GM19463 (cell line): Measurements from ENCODE around the gene DMC1.

Source experiments
- ATAC-seq: cut with Tn5 transposase; IDR thresholded peaks from one replicate; pipeline ENCODE4 v1.9.1; 2021; ENCODE audit warnings: mild to moderate bottlenecking, moderate library complexity; ENCODE audit not compliant: unreplicated experiment

DMC1 gene

DNA sequence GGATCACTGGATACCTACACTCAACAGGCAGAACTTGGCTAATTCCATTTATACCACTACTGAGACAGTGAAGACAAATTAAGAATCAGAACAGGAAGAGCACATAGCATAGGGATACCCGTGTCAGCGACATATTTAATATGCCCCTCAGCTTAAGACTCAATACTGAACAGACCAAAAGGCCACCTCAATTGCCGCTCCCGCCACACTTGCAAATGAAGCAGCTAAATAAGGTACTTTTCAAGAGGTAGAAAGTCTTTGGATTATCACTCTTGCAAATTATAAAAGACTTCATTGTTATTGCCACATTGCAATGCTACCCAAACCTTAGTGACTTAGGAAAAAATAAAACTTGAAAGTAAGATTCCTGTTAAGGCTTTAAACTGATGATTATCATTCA lies 67.0 kb downstream of the DMC1 start:
- no peak for ATAC-seq

DNA sequence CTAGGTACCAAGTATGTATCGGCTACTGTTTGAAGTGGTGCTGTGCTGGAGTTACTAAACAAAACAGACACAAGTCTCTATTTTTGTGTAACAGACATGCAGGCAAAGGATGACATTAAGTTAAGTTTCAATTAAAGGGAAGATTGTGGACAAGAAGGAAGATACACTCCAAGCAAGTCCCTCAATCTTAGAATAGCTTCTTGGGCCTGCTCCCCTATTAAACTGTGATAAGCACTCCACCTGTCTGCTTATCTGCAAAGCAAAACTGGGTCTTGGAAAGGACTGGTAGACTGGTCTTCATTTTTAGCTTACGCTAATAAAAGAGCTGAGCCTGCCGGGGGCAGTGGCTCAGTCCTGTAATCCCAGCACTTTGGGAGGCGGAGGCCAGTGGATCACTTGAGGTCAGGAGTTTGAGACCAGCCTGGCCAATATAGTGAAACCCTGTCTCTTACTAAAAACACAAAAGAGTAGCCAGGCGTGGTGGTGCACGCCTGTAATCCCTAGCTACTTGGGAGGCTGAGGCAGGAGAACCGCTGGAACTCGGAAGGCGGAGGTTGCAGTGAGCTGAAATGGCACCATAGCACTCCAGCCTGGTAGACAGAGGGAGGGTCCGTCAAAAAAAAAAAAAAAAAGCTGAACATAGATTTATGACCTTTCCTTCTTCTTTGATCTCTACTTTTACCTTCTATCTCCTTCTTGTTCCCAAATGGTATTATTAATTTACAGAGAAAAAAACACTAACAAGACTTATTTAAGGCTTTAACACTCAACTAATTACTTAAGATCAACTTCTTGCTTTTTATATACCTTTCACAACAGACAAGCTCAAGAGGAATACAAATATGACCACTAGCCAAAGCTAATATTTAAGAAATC lies 67.9 kb downstream of the DMC1 start:
- ATAC-seq, result no peak

DNA sequence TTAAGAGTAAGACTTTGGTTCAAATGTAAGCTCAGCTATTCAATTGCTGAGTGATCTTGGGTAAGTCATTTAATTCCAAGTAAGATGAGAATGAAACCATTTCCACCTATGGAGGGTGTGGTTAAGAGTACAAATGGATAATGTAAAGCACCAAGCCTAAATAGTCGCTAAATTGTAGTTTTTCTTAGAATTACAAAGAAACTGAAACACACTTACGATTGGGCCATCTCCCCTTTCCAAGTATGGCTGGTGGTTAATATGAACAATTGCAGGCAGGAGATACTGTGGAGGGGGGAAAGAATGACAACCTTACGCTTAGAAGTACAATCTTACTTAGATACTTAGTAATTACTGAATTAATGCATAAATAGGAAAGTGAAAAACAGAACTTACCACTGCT lies 72.1 kb downstream of the DMC1 start:
- no peak for ATAC-seq

DNA sequence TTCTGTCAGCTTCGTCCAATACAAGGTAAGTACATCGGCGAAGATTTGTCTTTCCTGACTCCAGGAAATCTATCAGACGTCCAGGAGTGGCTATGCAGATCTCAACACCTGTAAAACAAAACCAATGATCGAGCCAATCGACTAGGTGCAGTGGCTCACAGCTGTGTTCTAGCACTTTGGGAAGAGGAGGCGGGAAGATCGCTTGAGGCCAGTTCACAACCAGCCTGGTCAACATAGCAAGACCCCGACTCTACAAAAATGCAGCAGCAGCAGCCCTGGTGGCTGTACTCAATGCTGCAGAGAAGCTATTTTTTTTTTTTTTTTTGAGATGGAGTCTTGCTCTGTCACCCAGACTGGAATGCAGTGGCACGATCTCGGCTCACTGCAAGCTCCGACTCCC lies 75.0 kb downstream of the DMC1 start:
- no peak for ATAC-seq

DNA sequence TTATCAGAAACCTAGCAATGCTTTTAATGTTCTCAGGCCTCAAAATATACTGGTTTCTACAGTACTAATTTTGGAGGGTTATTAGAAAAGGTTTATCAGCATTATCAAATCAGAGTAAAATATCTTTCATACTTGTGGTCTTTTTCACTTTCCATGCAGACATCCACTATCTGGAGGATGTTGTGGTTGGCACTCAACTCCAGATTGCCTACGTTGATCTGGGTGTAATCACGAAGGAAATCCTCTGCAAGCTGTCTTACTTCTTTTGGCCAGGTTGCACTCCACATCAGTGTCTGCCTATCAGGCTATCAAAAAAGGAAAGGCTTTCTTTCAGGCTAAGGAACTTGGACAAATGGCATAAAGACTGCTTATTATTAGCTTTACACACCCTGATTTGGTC lies 75.5 kb downstream of the DMC1 start:
- ATAC-seq, result no peak

DNA sequence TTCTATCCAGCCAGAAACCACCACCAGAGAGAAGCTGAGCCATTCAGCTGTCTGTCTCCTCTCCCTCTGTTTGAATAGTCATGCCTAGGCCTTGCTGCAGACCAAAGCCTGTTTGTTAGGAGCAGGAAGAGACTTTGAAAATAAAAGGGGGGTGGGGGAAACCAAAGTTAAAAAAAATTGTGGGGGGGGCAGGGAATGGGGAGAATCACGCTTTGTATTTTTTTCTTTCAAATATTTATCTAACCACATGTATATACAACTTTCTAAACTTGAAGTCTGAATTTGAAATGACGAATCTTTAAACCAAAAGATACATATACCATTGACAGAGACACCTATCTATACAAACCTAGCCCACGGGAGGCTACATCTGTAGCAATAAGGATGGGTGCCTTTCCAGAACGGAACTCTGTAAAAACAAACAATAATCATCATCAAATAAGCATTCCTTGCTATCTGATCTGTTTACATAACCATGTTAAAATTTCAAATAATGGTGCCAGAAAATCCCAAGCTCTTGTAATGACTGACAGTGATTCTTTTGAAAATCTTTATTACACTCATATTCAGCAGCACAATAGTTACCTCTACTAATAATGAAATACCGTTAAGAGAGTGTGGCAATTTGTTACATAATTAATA lies 78.2 kb downstream of the DMC1 start:
- no peak for ATAC-seq

DNA sequence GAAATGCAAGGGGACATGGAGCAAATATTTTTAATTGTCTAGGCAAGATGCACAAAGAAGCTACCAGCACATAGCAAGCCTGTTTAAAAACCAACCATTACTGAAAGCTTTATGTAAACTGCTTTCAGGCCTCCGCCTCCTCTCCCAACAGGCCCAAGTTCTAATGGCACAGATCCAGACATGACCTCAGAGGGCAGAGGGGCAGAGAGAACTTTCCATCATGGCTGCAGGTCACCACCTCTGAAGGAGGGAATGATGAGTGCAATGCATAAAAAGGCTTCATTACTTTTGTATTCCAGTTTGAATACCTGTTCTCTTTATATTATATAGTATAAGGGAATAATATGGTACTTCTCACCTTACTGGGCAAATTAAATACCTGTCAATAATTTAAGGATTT lies 79.1 kb downstream of the DMC1 start:
- no peak for ATAC-seq

DNA sequence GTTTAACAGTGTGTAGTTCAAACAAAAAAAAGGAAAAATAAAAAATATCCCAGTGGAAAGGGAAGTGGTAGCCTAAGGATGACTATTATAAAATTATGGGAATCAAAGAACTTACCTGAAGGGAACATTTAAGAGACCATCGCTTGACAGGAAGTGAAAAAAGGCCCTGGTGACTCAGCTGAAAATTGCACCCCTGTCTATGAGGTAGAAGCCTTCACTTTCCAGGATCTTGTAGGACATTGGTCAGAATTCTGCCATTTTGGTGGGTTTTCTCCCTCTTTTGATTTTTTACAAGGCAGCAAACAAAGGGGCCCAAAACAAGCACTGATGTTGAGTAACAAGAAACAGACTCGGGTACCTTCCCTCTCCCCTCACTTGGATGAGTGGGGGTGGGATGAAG lies 79.5 kb downstream of the DMC1 start:
- no peak for ATAC-seq

DNA sequence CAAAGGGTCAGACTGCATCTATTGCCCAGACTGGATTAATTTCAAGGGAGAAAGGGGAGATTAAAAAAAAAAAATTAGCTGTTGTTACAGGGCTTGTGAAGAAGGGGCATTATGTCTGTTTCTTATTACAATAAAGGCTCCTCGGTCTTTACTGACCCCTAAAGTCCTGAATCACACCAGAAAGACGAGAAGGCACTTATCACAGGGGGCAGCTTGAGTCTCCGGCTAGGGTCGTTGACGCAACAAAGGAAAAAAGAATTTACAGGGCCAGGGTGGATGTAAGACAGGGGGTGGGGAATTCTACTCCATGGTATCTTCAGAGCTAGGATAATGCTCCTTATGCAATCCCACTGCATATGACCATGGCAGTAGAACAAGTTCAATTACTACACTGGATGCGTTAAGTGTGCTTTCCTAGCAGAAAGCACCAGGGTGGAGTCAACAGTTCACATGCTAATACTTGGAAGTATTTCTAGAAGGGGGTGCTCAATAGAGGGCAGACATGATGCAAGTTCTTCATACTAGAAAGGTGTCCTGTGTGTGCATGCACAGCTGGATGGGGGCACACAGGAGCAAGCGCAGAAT lies 80.3 kb downstream of the DMC1 start:
- no peak for ATAC-seq

DNA sequence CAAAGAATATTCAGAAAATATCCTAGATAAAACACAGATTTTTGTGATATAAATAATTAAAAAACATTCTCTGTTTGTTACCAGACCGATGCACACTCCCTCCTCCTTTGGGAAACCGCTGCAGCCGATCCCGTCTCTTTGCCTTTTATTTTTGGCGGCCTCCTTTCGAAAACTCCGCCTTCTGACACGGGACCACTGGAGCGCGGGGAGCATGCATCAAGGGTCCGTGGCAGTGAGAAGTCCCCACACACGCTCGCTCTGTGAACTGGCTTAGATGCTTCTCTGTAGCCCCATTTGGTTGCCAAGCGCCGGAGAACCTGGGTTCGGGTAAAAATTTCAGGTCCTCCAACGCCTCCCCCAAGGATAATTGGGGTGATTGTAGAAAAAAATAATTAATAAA lies 80.8 kb downstream of the DMC1 start:
- no peak for ATAC-seq

DNA sequence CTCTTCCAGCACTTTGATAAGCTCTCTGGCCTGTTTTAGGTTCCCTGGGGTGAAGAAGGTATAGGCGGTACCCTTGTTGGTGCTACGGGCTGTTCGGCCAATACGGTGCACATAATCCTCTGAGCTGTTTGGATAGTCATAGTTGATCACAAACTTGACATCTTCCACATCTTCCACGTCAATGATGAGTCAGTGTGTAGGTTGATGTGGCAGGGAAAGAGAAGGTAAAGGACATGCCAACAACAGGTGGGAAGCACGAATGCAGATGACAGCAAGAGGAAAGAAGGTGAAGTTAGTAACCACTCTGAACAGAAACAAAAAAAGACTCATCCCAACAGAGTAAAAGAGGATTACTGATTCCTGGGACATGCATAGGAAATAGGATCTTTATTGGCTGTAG lies 82.0 kb downstream of the DMC1 start:
- no peak for ATAC-seq

DNA sequence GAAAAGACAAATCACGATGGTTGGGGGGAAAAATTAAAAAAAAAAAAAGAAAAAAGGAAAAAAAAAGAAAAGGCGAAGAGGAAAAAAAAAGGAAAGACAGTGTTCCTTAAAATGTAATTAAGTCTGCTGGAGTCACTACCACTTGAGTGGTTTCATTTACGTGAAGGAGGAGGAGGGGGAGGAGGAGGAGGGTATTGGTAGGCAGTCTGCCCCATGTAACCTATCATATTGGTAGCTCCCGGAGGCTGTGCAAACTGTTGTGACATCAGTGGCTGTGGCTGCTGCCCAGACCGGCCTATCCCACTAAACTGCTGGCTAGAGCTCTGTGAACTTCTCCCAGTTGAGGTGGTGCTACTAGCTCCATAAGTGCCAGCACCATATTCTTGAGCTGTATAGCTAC lies 84.2 kb downstream of the DMC1 start:
- ATAC-seq, result no peak

DNA sequence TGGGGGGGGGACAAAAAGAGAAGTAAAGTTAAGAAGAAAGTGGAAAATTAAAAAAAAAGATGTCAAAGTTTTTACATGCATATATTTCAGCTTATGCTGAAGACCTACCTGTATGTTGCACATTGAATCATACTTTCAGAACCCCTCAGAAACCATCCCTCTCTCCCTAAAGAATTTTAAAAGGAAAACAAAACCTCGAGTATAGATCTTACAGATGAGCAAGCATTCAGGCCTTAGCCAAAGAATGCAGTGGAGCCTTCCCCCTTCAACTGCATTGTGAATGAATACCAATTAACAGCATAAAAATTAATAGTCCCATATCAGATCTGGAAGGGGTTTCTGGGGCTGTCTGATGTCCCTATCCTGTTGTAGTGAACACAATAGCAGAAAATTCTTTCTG lies 85.7 kb downstream of the DMC1 start:
- ATAC-seq, result no peak

DNA sequence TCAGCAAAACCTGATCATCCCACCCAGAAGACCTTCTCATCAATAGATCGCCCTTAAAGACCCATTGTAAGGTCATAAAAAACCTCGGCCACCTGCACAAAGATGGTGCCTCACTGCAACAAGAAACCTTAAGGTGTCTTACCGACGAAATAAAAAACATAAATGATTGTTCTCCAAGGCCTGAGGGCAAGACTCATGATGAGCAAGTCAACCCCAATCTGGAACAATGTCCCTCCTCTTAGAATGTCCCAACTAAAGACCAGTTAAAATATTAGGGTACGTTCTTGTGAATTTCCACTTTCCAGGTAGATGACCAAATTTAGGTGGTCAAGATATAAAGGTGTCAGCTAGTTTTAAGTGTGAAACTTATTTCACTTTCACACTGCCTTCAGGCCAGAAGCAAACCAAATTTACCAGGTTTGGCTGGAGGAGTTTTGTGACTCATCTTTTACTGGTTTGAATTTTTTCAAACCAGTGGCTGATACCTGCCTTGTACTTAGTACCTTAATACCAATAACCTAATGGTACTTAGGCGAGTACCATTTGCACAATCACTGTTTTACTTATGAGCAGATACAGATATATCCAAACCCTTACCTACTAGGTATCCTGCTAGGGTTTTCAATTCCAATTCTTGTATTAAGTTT lies 87.2 kb downstream of the DMC1 start:
- ATAC-seq, result no peak

DNA sequence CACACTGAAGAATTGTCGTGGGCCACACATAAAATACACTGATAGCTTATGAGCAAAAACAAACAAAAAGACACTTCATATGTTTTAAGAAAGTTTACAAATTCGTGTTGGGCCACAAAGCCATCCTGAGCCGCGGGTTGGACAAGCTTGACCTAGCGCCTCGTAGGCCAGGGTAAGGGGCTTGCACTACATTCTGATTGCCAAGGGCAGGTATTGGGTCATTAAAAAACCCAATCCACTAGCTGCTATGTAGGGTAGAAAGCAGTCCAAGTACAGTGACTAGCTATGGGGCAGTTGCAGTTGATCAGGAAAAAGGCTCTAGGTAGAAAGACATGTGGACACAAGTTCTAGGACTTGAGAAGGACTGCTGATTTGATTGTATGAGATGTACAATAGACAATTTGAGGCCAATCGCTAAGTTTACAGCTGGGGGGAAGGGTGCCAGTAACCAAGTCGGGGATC lies 88.1 kb downstream of the DMC1 start:
- ATAC-seq, result no peak

DNA sequence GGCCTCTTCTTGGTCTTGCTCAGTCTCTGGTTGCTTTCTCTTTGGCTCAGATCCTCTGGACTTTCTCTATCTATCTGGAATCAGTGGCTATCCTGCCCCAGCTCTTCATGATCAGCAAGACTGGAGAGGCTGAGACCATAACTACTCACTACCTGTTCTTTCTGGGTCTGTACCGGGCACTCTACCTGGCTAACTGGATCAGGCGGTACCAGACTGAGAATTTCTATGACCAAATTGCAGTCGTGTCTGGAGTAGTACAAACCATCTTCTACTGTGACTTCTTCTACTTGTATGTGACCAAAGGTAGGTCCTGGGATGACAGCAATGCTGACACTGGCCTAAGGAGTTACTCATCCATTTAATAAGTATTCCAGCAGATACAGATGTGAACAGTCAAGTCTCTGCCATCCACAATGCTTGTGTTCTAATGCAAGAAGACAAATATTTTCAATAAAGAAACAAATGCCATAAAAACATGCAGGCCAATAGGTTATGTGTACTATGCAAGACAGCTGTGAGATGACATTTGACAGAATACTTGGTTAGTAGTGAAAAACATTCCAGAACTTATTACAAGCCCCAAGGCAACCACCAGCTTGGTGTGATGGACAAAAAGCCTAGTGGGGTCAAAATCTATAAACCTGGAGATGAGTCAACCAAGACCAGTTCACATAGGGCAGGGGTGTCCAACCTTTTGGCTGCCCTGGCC lies 88.7 kb downstream of the DMC1 start:
- ATAC-seq, result no peak

DNA sequence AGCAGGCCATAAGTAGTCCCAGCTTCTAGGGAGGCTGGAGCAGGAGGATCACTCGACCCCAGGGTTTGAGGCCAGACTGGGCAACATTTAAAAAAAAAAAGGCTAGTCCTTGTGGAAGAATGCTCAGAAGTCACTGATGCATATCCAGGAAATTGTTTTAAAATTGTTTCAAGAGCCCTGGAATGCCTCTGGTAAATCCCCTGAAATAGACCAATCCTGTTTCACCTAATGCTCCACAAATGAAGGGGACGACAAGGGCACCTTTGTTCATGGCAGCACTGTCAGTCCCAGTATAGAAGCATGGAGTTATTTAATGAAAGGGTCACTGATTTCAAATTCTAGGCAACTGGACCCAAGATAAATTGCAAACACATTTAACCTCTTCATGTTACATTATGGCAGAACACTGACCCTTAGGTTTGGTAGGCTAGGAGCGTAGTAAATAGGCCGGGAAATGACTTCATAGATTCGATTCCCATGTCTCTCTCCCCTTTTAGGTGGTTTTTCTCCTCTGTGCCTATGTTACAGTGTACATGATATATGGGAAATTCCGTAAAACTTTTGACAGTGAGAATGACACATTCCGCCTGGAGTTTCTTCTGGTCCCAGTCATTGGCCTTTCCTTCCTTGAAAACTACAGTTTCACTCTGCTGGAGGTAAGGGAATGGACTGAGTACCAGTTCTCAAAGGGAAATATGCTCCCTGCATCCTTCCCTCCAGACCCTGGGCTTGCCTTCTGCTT lies 90.7 kb downstream of the DMC1 start:
- ATAC-seq, result no peak

DNA sequence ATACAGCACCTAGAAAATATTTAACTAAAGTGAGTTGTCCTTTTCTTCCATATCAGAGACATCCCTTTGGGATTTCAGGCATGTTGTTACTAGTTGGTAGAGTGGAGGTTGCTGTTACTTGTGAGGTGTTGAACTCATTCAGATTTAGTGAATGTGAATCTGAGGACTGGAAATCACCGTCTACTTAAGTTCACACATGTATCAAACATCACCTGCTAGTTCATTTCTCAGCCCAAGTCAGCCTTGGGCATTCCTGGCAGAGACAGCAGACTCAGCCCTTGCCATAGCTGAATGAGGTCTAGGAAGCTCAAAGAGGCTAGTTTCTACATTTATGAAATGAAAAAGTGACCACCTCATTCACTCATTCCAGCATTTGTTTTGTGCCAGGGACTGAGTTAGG lies 92.4 kb downstream of the DMC1 start:
- no peak for ATAC-seq

DNA sequence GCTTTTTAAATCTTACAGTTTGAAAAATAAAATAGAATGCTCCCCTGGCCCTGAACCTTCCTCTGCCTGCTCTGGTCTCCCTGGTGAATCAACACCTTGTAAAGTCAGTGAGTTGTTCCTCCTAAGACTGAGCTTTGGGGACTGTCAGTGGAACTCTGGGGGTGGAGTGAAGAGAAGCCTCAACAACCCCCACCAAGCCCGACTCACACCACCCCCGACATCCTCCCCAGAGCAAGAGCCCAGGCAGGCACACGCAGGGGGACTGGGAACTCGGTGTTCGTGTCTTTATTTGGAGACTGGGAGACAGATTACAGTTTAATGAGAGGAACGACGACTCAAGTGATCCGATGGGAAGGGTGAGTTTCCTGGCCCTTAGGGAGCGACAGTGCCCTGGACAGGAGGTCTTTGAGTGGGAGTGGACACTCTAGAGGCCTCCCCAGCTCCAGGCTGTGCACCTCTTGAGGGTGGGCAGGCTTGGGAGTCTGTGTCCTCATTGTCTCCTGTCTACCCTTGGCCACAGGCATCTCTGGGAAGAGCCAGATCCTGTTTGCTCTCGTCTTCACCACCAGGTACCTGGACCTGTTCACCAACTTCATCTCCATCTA lies 95.9 kb downstream of the DMC1 start:
- ATAC-seq, result no peak

DNA sequence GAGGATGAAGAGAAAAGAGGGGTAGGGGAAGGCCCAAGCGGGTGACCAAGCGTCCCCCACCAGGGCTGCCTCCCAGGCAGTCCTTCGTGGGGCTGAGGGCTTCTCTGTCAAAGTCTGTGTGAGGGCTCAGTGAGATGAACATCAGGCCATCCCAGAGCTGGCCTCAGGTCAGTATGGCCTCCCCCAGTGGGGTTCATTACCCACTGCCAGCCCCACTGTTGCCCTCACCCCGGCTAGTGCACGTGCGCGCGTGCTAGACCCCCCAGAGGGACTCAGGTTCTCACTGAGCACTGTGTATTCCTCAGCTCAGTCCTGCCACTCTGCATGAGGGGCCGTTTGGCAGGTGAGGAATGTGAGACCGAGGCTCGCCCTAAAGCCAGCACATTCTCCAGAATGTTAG lies 98.7 kb downstream of the DMC1 start:
- ATAC-seq, result no peak
